Stimulated activated CD4-positive, alpha-beta T cell treated with anti-CD3 and anti-CD28 coated beads, Interleukin-2, amount 100 ng/mL, for 24 hours (primary cell): Measurements from ENCODE around the gene PIK3C2G.
"Not testable (repeated sequence)": the region's sequence is repeated elsewhere in the genome, so short reads cannot be mapped to it uniquely, and the experiment has no call there.

ENCODE experiments used
- DNase-seq, 2 donors: peaks; one replicate each; pipeline ENCODE4 v3.0.0-alpha.2; 2020

The PIK3C2G gene

GRCh38 chr12:18261273-18261672 is at the start of gene PIK3C2G:
Gene PIK3C2G (plus strand): TSS chr12:18261518. CDS start chr12:18282082, 20,564 bp downstream.
- no peak for DNase-seq

GRCh38 chr12:18217966-18218365 is 43.4 kb upstream of the PIK3C2G start:
- DNase-seq = no peak

GRCh38 chr12:18221726-18222125 is 39.6 kb upstream of the PIK3C2G start:
- DNase-seq = no peak

GRCh38 chr12:18222699-18223098 is 38.6 kb upstream of the PIK3C2G start:
- no peak for DNase-seq

- no peak for DNase-seq
Measured at GRCh38 chr12:18224745-18225144, 36.6 kb upstream of the PIK3C2G start.

GRCh38 chr12:18239526-18239925 is 21.8 kb upstream of the PIK3C2G start:
- no peak for DNase-seq

- no peak for DNase-seq
Measured at GRCh38 chr12:18242380-18243089, 18.8 kb upstream of the PIK3C2G start.

GRCh38 chr12:18243238-18243637 is 18.1 kb upstream of the PIK3C2G start:
- DNase-seq = no peak

- no peak for DNase-seq
Measured at GRCh38 chr12:18246066-18246465, 15.3 kb upstream of the PIK3C2G start.

- DNase-seq = no peak
Measured at GRCh38 chr12:18250313-18250916, 10.9 kb upstream of the PIK3C2G start.

GRCh38 chr12:18254081-18254480 is 7.2 kb upstream of the PIK3C2G start:
- DNase-seq = no peak

GRCh38 chr12:18255004-18255403 is 6.3 kb upstream of the PIK3C2G start:
- not testable (repeated sequence) for DNase-seq

- DNase-seq = no peak
Measured at GRCh38 chr12:18257251-18257650, 4.1 kb upstream of the PIK3C2G start.

- DNase-seq = no peak
Measured at GRCh38 chr12:18258929-18259328, 2.4 kb upstream of the PIK3C2G start.

- no peak for DNase-seq
Measured at GRCh38 chr12:18259906-18260682, 1.2 kb upstream of the PIK3C2G start.

GRCh38 chr12:18261906-18262305 is 588 bp downstream of the PIK3C2G start:
- no peak for DNase-seq

GRCh38 chr12:18262514-18262913 is 1.2 kb downstream of the PIK3C2G start:
- no peak for DNase-seq

GRCh38 chr12:18264581-18265075 is 3.3 kb downstream of the PIK3C2G start:
- DNase-seq = no peak

- no peak for DNase-seq
Measured at GRCh38 chr12:18267427-18268099, 6.2 kb downstream of the PIK3C2G start.

GRCh38 chr12:18270958-18271460 is 9.7 kb downstream of the PIK3C2G start:
- no peak for DNase-seq

GRCh38 chr12:18275981-18276380 is 14.7 kb downstream of the PIK3C2G start:
- no peak for DNase-seq

- no peak for DNase-seq
Measured at GRCh38 chr12:18277196-18277595, 15.9 kb downstream of the PIK3C2G start.

GRCh38 chr12:18280728-18281127 is 19.4 kb downstream of the PIK3C2G start:
- DNase-seq = no peak
